Thyroid gland (tissue), 4 donors: ENCODE measurements around the gene ZNF597. TPM values are rescaled to one million over a fixed set of nuclear protein-coding genes. Genes with fewer than 3 reads are reported as not detected.
"Not testable (repeated sequence)": the region's sequence is repeated elsewhere in the genome, so short reads cannot be mapped to it uniquely, and the experiment has no call there.

ENCODE experiments used
- DNase-seq, 2 donors: peaks; one replicate each; pipeline ENCODE4 v3.0.0-alpha.2; 2019
- H3K27ac ChIP-seq, 3 donors: fragments of 200-600 bp; sonication (generic); 1 replicate in 2 of 3; 2 replicates in 1 of 3; pipeline ENCODE4 v1.5.1; 2016 to 2019; ENCODE audit warnings: mild to moderate bottlenecking in 1 of 3, moderate library complexity in 1 of 3
- H3K27me3 ChIP-seq: fragments of 200-600 bp; sonication (generic); one replicate; pipeline ENCODE4 v1.5.1; 2019
- H3K36me3 ChIP-seq, 2 donors: fragments of 200-600 bp; sonication (generic); one replicate each; pipeline ENCODE4 v1.5.1; 2016 to 2019
- H3K4me1 ChIP-seq, 2 donors: fragments of 200-600 bp; sonication (generic); one replicate each; pipeline ENCODE4 v1.5.1; 2017 to 2019
- H3K4me3 ChIP-seq, 3 donors: fragments of 200-600 bp; sonication (generic); replicated peaks in 1 of 3; 1 replicate in 2 of 3; 2 replicates in 1 of 3; pipeline ENCODE4 v1.5.1; 2016; ENCODE audit warnings: mild to moderate bottlenecking in 1 of 3
- H3K9me3 ChIP-seq: fragments of 200-600 bp; sonication (generic); one replicate; pipeline ENCODE4 v1.5.1; 2017
- CTCF ChIP-seq, 6 experiments: fragments of 200-600 bp in 3 of 6; fragments of 450-650 bp in 3 of 6; sonication (generic) in 3 of 6; IDR thresholded peaks; one replicate each; pipeline ENCODE4 v1.5.1; 2016 to 2019; ENCODE audit warnings: antibody characterized with exemption in 6 of 6, mild to moderate bottlenecking in 2 of 6, inconsistent platforms in 1 of 6, moderate library complexity in 1 of 6
- POLR2A ChIP-seq, 2 donors: fragments of 450-650 bp; IDR thresholded peaks; one replicate each; pipeline ENCODE4 v1.6.1; 2017; ENCODE audit warnings: antibody characterized with exemption in 2 of 2, mild to moderate bottlenecking in 2 of 2, moderate library complexity in 1 of 2
- WGBS, 2 donors: methylation state at CpG; one replicate each; pipeline ENCODE4 v1.1.5; 2017; 5-methylcytosine and 5-hydroxymethylcytosine counted together
- intact Hi-C: fragments of 100-400 bp; cut with DNase I; formaldehyde crosslinking; loops from one replicate; pipeline ENCODE4 v1.15.1; 2023
- total RNA-seq, 4 donors: library from RNA; depleted of rRNA; stranded (reverse); fragments of >200 nt; gene quantifications; one replicate each; pipeline ENCODE4 v1.2.3, GENCODE V29; 2016

The ZNF597 gene
- total RNA-seq, 4 donors from 2014 or later: 2.7 to 6.8 (median 4.3) TPM

GRCh38 chr16:3474136-3474779 is 31.0 kb upstream of the ZNF597 start:
- TF ChIP-seq POLR2A (IDR thresholded peaks at IDR 0.05): no peak
- Histone ChIP-seq H3K36me3 (peaks cover under 1 to 2% of the 10 kb centered on the region in 2 donors), H3K27me3 (no peaks in the 10 kb centered on the region), H3K4me3 (no peak overlapping the region), H3K4me1 (peaks cover 5 to 7% of the 10 kb centered on the region in 2 donors), H3K9me3 (no peaks in the 10 kb centered on the region), H3K27ac (no peak overlapping the region)
- DNase-seq: peak; percentile 85 to 86
- intact Hi-C loops: no loop called here
- WGBS, 2 donors: 48 to 60% methylated on average over 12 to 16 of the region's 16 CpGs

GRCh38 chr16:3473596-3473943 is 30.3 kb upstream of the ZNF597 start:
- WGBS, 2 donors: 73 to 98% methylated on average over 3 of the region's 3 CpGs
- intact Hi-C loops, H3K9me3 ChIP-seq: not testable (repeated sequence)

GRCh38 chr16:3472878-3473595 is 29.7 kb upstream of the ZNF597 start:
- Histone ChIP-seq H3K36me3 (no peaks in the 10 kb centered on the region), H3K4me1 (peaks cover 5 to 12% of the 10 kb centered on the region in 2 donors), H3K27me3 (no peaks in the 10 kb centered on the region), H3K9me3 (no peaks in the 10 kb centered on the region), H3K4me3 (no peak overlapping the region), H3K27ac (no peak overlapping the region)
- DNase-seq: no peak
- TF ChIP-seq CTCF (IDR thresholded peaks at IDR 0.05) (no peak), POLR2A (IDR thresholded peaks at IDR 0.05) (no peak)
- intact Hi-C loops: no loop called here
- 83 to 85% methylated on average over 10 of the region's 10 CpGs for WGBS, 2 donors

More at GRCh38 chr16:3473596-3473943, 30.3 kb upstream of the ZNF597 start:
- H3K27me3 ChIP-seq, DNase-seq, H3K27ac ChIP-seq, H3K4me3 ChIP-seq, H3K36me3 ChIP-seq, H3K4me1 ChIP-seq: not testable (repeated sequence)

- H3K27ac ChIP-seq: no peak overlapping the region
- WGBS, 2 donors: 93% methylated on average over 10 to 20 of the region's 20 CpGs
- H3K27me3 ChIP-seq: no peaks in the 10 kb centered on the region
- H3K4me1 ChIP-seq: peaks cover 19 to 26% of the 10 kb centered on the region in 2 donors
- no peak overlapping the region for H3K4me3 ChIP-seq
- H3K36me3 ChIP-seq: no peaks in the 10 kb centered on the region
- no peak for DNase-seq
- intact Hi-C loops: no loop called here
- H3K9me3 ChIP-seq: no peaks in the 10 kb centered on the region
- TF ChIP-seq CTCF (IDR thresholded peaks at IDR 0.05) (no peak), POLR2A (IDR thresholded peaks at IDR 0.05) (no peak)
These were observed 28.3 kb upstream of the ZNF597 start for GRCh38 chr16:3471518-3472176.

- Histone ChIP-seq H3K4me1 (peaks cover 21 to 30% of the 10 kb centered on the region in 2 donors), H3K36me3 (peaks cover 0 to 3% of the 10 kb centered on the region in 2 donors), H3K4me3 (no peak overlapping the region), H3K27ac (no peak overlapping the region), H3K9me3 (no peaks in the 10 kb centered on the region), H3K27me3 (no peaks in the 10 kb centered on the region)
- intact Hi-C loops: no loop called here
- TF ChIP-seq POLR2A (IDR thresholded peaks at IDR 0.05) (no peak), CTCF (IDR thresholded peaks at IDR 0.05) (no peak)
- no peak for DNase-seq
- WGBS, 2 donors: 88 to 96% methylated on average over 9 of the region's 9 CpGs
These were observed 27.4 kb upstream of the ZNF597 start for GRCh38 chr16:3470723-3471122.

- H3K4me3 ChIP-seq: no peak overlapping the region
- H3K27me3 ChIP-seq: no peaks in the 10 kb centered on the region
- H3K4me1 ChIP-seq: peaks cover 21 to 30% of the 10 kb centered on the region in 2 donors
- DNase-seq: no peak
- peaks cover 0 to 3% of the 10 kb centered on the region in 2 donors for H3K36me3 ChIP-seq
- no peak for TF ChIP-seq CTCF (IDR thresholded peaks at IDR 0.05)
- TF ChIP-seq POLR2A (IDR thresholded peaks at IDR 0.05): no peak
- no peak overlapping the region for H3K27ac ChIP-seq
- intact Hi-C loops: no loop called here
- 95 to 100% methylated on average over 1 to 6 of the region's 7 CpGs for WGBS, 2 donors
- no peaks in the 10 kb centered on the region for H3K9me3 ChIP-seq
These were observed 26.4 kb upstream of the ZNF597 start for GRCh38 chr16:3469736-3470135.
